HEK293 (cell line): ENCODE measurements around the gene KCNAB2.

ENCODE experiments used
- CTCF ChIA-PET: fragments of 350-600 bp; formaldehyde crosslinking; extraction: SDS; loops from one replicate; lab custom pipeline; 2021; ENCODE audit warnings: antibody characterized with exemption; lab: Yijun Ruan, JAX
- POLR2A ChIA-PET: fragments of 300-600 bp; formaldehyde crosslinking; extraction: SDS; loops from one replicate; lab custom pipeline; 2020; ENCODE audit warnings: antibody characterized with exemption, inconsistent platforms; lab: Yijun Ruan, JAX
- H3K27ac ChIP-seq: fragments of 200-500 bp; sonication (Bioruptor generic); 2 replicates; pipeline ENCODE4 v1.5.1; 2014; ENCODE audit warnings: low read depth, low read length, control low read depth, inconsistent platforms; ENCODE audit errors: extremely low read depth
- H3K36me3 ChIP-seq, 2 experiments: fragments of 200-500 bp in 1 of 2; sonication (Bioruptor generic) in 1 of 2; 1 replicate in 1 of 2; 2 replicates in 1 of 2; pipeline ENCODE4 v1.5.1; 2014 to 2017; ENCODE audit warnings: inconsistent platforms in 2 of 2, low read length in 2 of 2; ENCODE audit not compliant: control insufficient read depth in 2 of 2, insufficient read depth in 1 of 2
- H3K4me1 ChIP-seq: fragments of 200-500 bp; sonication (Bioruptor generic); 2 replicates; pipeline ENCODE4 v1.5.1; 2014; ENCODE audit warnings: mild to moderate bottlenecking, low read length, inconsistent platforms; ENCODE audit not compliant: control insufficient read depth, insufficient read depth
- H3K4me3 ChIP-seq: 2 replicates; pipeline ENCODE4 v1.5.1; 2011; ENCODE audit warnings: low read depth, mild to moderate bottlenecking, control low read depth, low read length, moderate library complexity
- H3K9me3 ChIP-seq: fragments of 200-500 bp; sonication (Bioruptor generic); 2 replicates; pipeline ENCODE4 v1.5.1; 2014; ENCODE audit warnings: low read depth, low read length, inconsistent platforms; ENCODE audit not compliant: control insufficient read depth, insufficient read depth
- GLI4 ChIP-seq: fragments of 450-650 bp; formaldehyde crosslinking; IDR thresholded peaks from 2 replicates; pipeline ENCODE4 v1.5.1; 2016; ENCODE audit warnings: missing biosample characterization, missing genetic modification characterization
- SCRT2 ChIP-seq: fragments of 450-650 bp; formaldehyde crosslinking; IDR thresholded peaks from 2 replicates; pipeline ENCODE4 v1.5.1; 2016; ENCODE audit warnings: missing biosample characterization, missing genetic modification characterization
- SP2 ChIP-seq: fragments of 450-650 bp; formaldehyde crosslinking; IDR thresholded peaks from 2 replicates; pipeline ENCODE4 v1.5.1; 2016; ENCODE audit warnings: missing biosample characterization, missing genetic modification characterization
- ZNF37A ChIP-seq: fragments of 450-650 bp; IDR thresholded peaks from 2 replicates; pipeline ENCODE4 v1.5.1; 2018; ENCODE audit warnings: missing biosample characterization, missing genetic modification characterization
- ZNF416 ChIP-seq: fragments of 450-650 bp; formaldehyde crosslinking; IDR thresholded peaks from 2 replicates; pipeline ENCODE4 v1.5.1; 2016; ENCODE audit warnings: missing biosample characterization, missing genetic modification characterization
- ZNF521 ChIP-seq: fragments of 450-650 bp; formaldehyde crosslinking; IDR thresholded peaks from 2 replicates; pipeline ENCODE4 v1.5.1; 2017; ENCODE audit warnings: missing biosample characterization, mild to moderate bottlenecking, missing genetic modification characterization
- ZNF555 ChIP-seq: fragments of 450-650 bp; formaldehyde crosslinking; conservative IDR thresholded peaks from 2 replicates; pipeline ENCODE4 v1.5.1; 2017; ENCODE audit warnings: missing biosample characterization, mild to moderate bottlenecking, missing genetic modification characterization, inconsistent platforms
- ZNF571 ChIP-seq: fragments of 450-650 bp; formaldehyde crosslinking; IDR thresholded peaks from 2 replicates; pipeline ENCODE4 v1.5.0; 2017; ENCODE audit warnings: missing biosample characterization, missing genetic modification characterization
- ZNF677 ChIP-seq: fragments of 450-650 bp; IDR thresholded peaks from 2 replicates; pipeline ENCODE4 v1.5.0; 2018; ENCODE audit warnings: missing biosample characterization, mild to moderate bottlenecking, missing genetic modification characterization, moderate library complexity
- ZNF777 ChIP-seq: fragments of 450-650 bp; formaldehyde crosslinking; IDR thresholded peaks from 2 replicates; pipeline ENCODE4 v1.5.1; 2017; ENCODE audit warnings: missing biosample characterization, missing genetic modification characterization, borderline replicate concordance
- TF ChIP-seq, protein P1 (sequence below): fragments of 450-650 bp; formaldehyde crosslinking; IDR thresholded peaks from 2 replicates; pipeline ENCODE4 v1.5.1; 2016; ENCODE audit warnings: missing biosample characterization, missing genetic modification characterization
- TF ChIP-seq, protein P2 (sequence below): fragments of 450-650 bp; formaldehyde crosslinking; IDR thresholded peaks from 2 replicates; pipeline ENCODE4 v1.5.1; 2016; ENCODE audit warnings: missing biosample characterization, missing genetic modification characterization
- TF ChIP-seq, protein P3 (sequence below): fragments of 450-650 bp; formaldehyde crosslinking; IDR thresholded peaks from 2 replicates; pipeline ENCODE4 v1.5.1; 2016; ENCODE audit warnings: missing biosample characterization, missing genetic modification characterization, low read depth
- TF ChIP-seq, protein P4 (sequence below): fragments of 450-650 bp; formaldehyde crosslinking; IDR thresholded peaks from 2 replicates; pipeline ENCODE4 v1.5.1; 2016; ENCODE audit warnings: missing biosample characterization, missing genetic modification characterization
- TF ChIP-seq, protein P5 (sequence below): fragments of 450-650 bp; formaldehyde crosslinking; IDR thresholded peaks from 2 replicates; pipeline ENCODE4 v1.5.1; 2016; ENCODE audit warnings: missing biosample characterization, missing genetic modification characterization, borderline replicate concordance

Gene KCNAB2

DNA sequence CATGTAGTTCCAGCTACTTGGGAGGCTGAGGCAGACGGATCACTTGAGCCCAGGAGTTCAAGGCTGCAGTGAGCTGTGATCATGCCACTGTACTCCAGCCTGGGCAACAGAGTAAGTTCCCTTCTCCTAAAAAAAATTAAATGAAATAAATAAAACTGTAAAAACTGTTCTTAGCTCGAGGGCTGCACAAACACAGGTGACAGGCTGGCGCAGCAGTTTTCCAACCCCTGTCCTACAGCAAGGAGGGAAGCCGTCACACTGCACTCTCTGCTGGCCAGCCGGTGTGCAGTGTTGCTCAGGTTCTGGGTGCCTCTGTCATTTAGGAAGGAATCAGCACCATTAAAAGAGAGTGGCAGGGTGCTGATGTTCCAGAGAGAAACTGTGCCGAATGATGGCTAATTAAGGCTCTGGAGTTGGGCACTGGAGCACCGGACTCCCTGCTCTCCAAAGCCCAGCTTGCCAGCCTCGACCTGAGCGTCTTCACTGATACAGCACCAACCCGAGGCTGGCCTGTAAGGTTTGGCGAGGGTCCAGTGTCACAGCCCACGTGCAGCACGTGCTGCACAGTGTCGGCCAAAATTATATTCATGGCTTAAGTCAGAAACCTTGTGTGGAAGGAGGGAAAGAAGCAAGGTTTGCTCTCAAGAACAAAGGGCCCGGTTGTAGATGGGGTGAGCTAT lies 26.4 kb upstream of the KCNAB2 start (continued):
- TF ChIP-seq ZNF521: no peak
- TF ChIP-seq ZNF777 (tag by site-specific recombination): no peak
- no peak for TF ChIP-seq ZNF571 (tag by site-specific recombination)
- TF ChIP-seq, protein P1, sequence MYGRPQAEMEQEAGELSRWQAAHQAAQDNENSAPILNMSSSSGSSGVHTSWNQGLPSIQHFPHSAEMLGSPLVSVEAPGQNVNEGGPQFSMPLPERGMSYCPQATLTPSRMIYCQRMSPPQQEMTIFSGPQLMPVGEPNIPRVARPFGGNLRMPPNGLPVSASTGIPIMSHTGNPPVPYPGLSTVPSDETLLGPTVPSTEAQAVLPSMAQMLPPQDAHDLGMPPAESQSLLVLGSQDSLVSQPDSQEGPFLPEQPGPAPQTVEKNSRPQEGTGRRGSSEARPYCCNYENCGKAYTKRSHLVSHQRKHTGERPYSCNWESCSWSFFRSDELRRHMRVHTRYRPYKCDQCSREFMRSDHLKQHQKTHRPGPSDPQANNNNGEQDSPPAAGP: no peak
- no peak for TF ChIP-seq ZNF416 (tag by site-specific recombination)
- no peak for TF ChIP-seq SCRT2 (tag by site-specific recombination)
- no peak for TF ChIP-seq ZNF677 (tag by site-specific recombination)
- TF ChIP-seq, protein P2, sequence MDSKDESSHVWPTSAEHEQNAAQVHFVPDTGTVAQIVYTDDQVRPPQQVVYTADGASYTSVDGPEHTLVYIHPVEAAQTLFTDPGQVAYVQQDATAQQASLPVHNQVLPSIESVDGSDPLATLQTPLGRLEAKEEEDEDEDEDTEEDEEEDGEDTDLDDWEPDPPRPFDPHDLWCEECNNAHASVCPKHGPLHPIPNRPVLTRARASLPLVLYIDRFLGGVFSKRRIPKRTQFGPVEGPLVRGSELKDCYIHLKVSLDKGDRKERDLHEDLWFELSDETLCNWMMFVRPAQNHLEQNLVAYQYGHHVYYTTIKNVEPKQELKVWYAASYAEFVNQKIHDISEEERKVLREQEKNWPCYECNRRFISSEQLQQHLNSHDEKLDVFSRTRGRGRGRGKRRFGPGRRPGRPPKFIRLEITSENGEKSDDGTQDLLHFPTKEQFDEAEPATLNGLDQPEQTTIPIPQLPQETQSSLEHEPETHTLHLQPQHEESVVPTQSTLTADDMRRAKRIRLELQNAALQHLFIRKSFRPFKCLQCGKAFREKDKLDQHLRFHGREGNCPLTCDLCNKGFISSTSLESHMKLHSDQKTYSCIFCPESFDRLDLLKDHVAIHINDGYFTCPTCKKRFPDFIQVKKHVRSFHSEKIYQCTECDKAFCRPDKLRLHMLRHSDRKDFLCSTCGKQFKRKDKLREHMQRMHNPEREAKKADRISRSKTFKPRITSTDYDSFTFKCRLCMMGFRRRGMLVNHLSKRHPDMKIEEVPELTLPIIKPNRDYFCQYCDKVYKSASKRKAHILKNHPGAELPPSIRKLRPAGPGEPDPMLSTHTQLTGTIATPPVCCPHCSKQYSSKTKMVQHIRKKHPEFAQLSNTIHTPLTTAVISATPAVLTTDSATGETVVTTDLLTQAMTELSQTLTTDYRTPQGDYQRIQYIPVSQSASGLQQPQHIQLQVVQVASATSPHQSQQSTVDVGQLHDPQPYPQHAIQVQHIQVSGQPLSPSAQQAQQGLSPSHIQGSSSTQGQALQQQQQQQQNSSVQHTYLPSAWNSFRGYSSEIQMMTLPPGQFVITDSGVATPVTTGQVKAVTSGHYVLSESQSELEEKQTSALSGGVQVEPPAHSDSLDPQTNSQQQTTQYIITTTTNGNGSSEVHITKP (tag by site-specific recombination): no peak
- TF ChIP-seq ZNF555 (tag by site-specific recombination): no peak

DNA sequence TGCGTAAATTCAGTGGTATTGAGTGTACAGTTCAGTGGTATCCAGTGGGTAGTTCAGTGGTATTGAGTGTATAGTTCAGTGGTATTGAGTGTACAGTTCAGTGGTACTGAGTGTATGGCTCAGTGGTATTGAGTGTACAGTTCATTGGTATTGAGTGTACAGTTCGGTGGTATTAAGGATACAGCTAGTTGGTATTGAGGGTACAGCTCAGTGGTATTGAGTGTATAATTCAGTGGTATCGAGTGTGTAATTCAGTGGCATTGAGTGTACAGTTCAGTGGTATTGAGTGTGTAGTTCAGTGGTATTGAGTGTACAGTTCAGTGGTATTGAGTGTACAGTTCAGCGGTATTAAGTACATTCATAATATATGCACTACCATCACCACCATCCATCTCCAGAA lies 23.5 kb upstream of the KCNAB2 start:
- POLR2A ChIA-PET: no interaction called here
- Histone ChIP-seq H3K4me3 (no peak overlapping the region), H3K27ac (no peak overlapping the region), H3K4me1 (no peaks in the 10 kb centered on the region), H3K36me3 (no peaks in the 10 kb centered on the region), H3K9me3 (no peaks in the 10 kb centered on the region)
- TF ChIP-seq, protein P3, sequence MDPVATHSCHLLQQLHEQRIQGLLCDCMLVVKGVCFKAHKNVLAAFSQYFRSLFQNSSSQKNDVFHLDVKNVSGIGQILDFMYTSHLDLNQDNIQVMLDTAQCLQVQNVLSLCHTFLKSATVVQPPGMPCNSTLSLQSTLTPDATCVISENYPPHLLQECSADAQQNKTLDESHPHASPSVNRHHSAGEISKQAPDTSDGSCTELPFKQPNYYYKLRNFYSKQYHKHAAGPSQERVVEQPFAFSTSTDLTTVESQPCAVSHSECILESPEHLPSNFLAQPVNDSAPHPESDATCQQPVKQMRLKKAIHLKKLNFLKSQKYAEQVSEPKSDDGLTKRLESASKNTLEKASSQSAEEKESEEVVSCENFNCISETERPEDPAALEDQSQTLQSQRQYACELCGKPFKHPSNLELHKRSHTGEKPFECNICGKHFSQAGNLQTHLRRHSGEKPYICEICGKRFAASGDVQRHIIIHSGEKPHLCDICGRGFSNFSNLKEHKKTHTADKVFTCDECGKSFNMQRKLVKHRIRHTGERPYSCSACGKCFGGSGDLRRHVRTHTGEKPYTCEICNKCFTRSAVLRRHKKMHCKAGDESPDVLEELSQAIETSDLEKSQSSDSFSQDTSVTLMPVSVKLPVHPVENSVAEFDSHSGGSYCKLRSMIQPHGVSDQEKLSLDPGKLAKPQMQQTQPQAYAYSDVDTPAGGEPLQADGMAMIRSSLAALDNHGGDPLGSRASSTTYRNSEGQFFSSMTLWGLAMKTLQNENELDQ (tag by site-specific recombination): no peak
- peak; percentile 100 for TF ChIP-seq GLI4 (tag by site-specific recombination)
- CTCF ChIA-PET: no interaction called here

DNA sequence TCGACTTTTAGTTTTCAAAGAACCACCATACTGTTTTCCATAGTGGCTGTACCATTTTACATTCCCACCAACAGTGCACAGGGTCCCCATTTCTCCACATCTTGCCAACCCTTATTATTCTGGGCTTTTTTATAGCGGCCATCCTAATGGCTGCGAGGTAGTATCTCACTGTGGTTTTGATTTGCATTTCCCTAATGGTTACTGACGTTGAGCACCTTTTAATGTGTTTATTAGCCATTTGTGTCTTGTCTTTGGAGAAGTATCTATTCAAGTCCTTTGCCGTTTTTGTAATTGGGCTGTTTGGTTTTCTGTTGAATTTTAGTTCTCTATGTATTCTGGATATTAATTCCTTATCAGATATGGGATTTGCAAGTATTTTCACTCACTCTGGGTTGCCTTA lies 22.3 kb upstream of the KCNAB2 start:
- H3K27ac ChIP-seq: no peak overlapping the region
- POLR2A ChIA-PET: interaction anchor here (0.7 kb wide), 1 partner anchor 242 kb away, joined by 5 read pairs; no protein-coding TSS in a partner anchor
- CTCF ChIA-PET: no interaction called here
- no peaks in the 10 kb centered on the region for H3K36me3 ChIP-seq
- no peaks in the 10 kb centered on the region for H3K4me1 ChIP-seq
- no peak overlapping the region for H3K4me3 ChIP-seq
- no peaks in the 10 kb centered on the region for H3K9me3 ChIP-seq
- TF ChIP-seq ZNF37A (tag by site-specific recombination): no peak

DNA sequence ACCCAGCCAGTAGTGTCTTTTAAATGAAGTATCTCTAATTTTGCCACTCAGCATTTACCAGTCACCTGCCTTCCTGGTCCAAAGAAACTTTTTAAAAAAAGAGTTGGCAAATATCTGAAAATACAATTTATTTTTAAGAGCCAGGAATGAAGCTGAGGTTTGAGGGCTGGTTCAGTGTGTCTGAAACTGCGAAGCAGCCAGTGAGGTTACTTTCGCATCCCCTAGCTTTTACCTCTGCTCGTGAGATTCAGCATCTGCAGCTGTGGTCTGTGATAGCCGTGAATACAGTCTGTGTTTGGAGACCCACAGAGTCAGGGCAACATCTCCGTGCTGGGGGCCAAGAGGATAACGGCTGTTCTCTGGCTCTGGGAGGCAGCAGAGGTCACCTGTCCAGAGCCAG lies 21.3 kb upstream of the KCNAB2 start:
- Histone ChIP-seq H3K4me3 (no peak overlapping the region), H3K4me1 (no peaks in the 10 kb centered on the region), H3K27ac (no peak overlapping the region), H3K36me3 (no peaks in the 10 kb centered on the region), H3K9me3 (no peaks in the 10 kb centered on the region)
- CTCF ChIA-PET: interaction anchor here (0.9 to 1.8 kb wide), 2 partner anchors 10 to 29 kb away, joined by 3 to 6 read pairs; no protein-coding TSS in a partner anchor
- POLR2A ChIA-PET: no interaction called here
- TF ChIP-seq SP2 (tag by site-specific recombination) (no peak), ZNF677 (tag by site-specific recombination) (no peak)
- TF ChIP-seq, protein P4, sequence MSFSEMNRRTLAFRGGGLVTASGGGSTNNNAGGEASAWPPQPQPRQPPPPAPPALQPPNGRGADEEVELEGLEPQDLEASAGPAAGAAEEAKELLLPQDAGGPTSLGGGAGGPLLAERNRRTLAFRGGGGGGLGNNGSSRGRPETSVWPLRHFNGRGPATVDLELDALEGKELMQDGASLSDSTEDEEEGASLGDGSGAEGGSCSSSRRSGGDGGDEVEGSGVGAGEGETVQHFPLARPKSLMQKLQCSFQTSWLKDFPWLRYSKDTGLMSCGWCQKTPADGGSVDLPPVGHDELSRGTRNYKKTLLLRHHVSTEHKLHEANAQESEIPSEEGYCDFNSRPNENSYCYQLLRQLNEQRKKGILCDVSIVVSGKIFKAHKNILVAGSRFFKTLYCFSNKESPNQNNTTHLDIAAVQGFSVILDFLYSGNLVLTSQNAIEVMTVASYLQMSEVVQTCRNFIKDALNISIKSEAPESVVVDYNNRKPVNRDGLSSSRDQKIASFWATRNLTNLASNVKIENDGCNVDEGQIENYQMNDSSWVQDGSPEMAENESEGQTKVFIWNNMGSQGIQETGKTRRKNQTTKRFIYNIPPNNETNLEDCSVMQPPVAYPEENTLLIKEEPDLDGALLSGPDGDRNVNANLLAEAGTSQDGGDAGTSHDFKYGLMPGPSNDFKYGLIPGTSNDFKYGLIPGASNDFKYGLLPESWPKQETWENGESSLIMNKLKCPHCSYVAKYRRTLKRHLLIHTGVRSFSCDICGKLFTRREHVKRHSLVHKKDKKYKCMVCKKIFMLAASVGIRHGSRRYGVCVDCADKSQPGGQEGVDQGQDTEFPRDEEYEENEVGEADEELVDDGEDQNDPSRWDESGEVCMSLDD: no peak
- TF ChIP-seq, protein P5, sequence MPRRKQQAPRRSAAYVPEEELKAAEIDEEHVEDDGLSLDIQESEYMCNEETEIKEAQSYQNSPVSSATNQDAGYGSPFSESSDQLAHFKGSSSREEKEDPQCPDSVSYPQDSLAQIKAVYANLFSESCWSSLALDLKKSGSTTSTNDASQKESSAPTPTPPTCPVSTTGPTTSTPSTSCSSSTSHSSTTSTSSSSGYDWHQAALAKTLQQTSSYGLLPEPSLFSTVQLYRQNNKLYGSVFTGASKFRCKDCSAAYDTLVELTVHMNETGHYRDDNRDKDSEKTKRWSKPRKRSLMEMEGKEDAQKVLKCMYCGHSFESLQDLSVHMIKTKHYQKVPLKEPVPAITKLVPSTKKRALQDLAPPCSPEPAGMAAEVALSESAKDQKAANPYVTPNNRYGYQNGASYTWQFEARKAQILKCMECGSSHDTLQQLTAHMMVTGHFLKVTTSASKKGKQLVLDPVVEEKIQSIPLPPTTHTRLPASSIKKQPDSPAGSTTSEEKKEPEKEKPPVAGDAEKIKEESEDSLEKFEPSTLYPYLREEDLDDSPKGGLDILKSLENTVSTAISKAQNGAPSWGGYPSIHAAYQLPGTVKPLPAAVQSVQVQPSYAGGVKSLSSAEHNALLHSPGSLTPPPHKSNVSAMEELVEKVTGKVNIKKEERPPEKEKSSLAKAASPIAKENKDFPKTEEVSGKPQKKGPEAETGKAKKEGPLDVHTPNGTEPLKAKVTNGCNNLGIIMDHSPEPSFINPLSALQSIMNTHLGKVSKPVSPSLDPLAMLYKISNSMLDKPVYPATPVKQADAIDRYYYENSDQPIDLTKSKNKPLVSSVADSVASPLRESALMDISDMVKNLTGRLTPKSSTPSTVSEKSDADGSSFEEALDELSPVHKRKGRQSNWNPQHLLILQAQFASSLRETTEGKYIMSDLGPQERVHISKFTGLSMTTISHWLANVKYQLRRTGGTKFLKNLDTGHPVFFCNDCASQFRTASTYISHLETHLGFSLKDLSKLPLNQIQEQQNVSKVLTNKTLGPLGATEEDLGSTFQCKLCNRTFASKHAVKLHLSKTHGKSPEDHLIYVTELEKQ: no peak
